Tibial artery (tissue), 4 donors: ENCODE data around the gene CLEC19A.
A peak's percentile ranks its signal among the peaks of the same experiment; 100 is the strongest.

Source experiments
- DNase-seq, 2 donors: peaks; one replicate each; pipeline ENCODE4 v3.0.0-alpha.2; 2019
- H3K27ac ChIP-seq, 2 donors: fragments of 200-600 bp; sonication (generic) in 1 of 2; 1 replicate in 1 of 2; 2 replicates in 1 of 2; pipeline ENCODE4 v1.5.1; 2018 to 2019; ENCODE audit warnings: mild to moderate bottlenecking in 1 of 2
- H3K27me3 ChIP-seq, 2 donors: fragments of 200-600 bp; sonication (generic) in 1 of 2; one replicate each; pipeline versions ENCODE4 v1.5.1 to v1.6.0; 2016 to 2019
- H3K36me3 ChIP-seq, 3 donors: fragments of 200-600 bp; sonication (generic) in 2 of 3; one replicate each; pipeline ENCODE4 v1.5.1; 2016 to 2019; ENCODE audit warnings: mild to moderate bottlenecking in 2 of 3
- H3K4me1 ChIP-seq, 4 donors: fragments of 200-600 bp; sonication (generic) in 2 of 4; 1 replicate in 3 of 4; 2 replicates in 1 of 4; pipeline ENCODE4 v1.5.1; 2016 to 2019
- H3K4me3 ChIP-seq, 2 donors: fragments of 200-600 bp; sonication (generic) in 1 of 2; 1 replicate in 1 of 2; 2 replicates in 1 of 2; pipeline ENCODE4 v1.5.1; 2018 to 2019; ENCODE audit warnings: mild to moderate bottlenecking in 2 of 2
- H3K9me3 ChIP-seq, 3 donors: fragments of 200-600 bp; sonication (generic) in 1 of 3; one replicate each; pipeline ENCODE4 v1.5.1; 2016 to 2019
- intact Hi-C: fragments of 100-400 bp; cut with DNase I; formaldehyde crosslinking; loops from one replicate; pipeline ENCODE4 v1.15.0; 2023; ENCODE audit warnings: low total_unique reads
- TF ChIP-seq, protein P1 (sequence below), 2 experiments: fragments of 200-600 bp in 1 of 2; fragments of 450-650 bp in 1 of 2; IDR thresholded peaks; one replicate each; pipeline ENCODE4 v1.5.1; 2017 to 2019; ENCODE audit warnings: antibody characterized with exemption in 2 of 2, mild to moderate bottlenecking in 1 of 2, moderate library complexity in 1 of 2

CLEC19A gene

DNA sequence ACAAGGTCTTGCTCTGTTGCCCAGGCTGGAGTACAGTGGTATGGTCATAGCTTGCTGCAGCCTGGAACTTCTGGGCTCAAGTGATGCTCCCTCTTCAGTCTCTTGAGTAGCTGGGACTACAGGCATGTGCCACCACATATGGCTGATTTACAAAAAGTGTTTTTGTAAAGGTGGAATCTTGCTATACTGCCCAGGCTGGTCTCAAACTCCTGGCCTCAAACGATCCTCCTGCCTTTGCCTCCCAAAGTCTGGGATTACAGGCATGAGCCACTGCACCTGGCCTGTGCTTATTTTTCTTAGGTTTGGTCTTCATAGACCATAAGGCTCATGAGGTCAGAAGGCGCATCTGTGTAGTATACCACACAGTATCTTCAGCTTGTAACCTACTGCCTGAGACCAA, 5.3 kb downstream of the CLEC19A start:
- no peaks in the 10 kb centered on the region for H3K36me3 ChIP-seq
- DNase-seq, result no peak
- H3K27me3 ChIP-seq, result peaks cover 0 to 2% of the 10 kb centered on the region in 2 donors
- TF ChIP-seq, protein P1, sequence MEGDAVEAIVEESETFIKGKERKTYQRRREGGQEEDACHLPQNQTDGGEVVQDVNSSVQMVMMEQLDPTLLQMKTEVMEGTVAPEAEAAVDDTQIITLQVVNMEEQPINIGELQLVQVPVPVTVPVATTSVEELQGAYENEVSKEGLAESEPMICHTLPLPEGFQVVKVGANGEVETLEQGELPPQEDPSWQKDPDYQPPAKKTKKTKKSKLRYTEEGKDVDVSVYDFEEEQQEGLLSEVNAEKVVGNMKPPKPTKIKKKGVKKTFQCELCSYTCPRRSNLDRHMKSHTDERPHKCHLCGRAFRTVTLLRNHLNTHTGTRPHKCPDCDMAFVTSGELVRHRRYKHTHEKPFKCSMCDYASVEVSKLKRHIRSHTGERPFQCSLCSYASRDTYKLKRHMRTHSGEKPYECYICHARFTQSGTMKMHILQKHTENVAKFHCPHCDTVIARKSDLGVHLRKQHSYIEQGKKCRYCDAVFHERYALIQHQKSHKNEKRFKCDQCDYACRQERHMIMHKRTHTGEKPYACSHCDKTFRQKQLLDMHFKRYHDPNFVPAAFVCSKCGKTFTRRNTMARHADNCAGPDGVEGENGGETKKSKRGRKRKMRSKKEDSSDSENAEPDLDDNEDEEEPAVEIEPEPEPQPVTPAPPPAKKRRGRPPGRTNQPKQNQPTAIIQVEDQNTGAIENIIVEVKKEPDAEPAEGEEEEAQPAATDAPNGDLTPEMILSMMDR (IDR thresholded peaks at IDR 0.05), result no peak
- H3K4me3 ChIP-seq, result no peak overlapping the region
- intact Hi-C loops, result no loop called here
- no peaks in the 10 kb centered on the region for H3K9me3 ChIP-seq
- H3K27ac ChIP-seq, result no peak overlapping the region
- no peaks in the 10 kb centered on the region for H3K4me1 ChIP-seq

DNA sequence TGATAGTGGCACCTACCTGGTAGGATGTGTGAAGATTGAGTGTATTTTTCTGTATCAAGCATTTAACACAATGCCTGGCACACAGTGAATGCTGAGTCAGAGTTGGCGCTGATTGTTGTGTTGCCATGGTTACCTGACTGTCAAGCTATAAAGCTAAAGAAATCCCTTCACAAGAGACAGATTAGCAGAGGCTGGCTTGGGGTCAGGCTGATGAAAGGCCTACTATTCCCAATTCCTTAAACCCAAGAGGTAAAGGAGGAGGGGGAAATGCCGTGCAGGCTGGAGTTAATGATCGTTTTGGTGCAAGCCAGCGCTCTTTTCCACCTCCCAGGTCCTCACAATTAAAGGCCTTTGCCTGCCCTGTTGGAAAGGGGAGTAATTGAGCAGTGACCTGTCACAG, 5.9 kb downstream of the CLEC19A start:
- Histone ChIP-seq H3K9me3 (no peaks in the 10 kb centered on the region), H3K27ac (no peak overlapping the region), H3K4me3 (no peak overlapping the region), H3K27me3 (peaks cover 0 to 3% of the 10 kb centered on the region in 2 donors), H3K36me3 (no peaks in the 10 kb centered on the region), H3K4me1 (no peaks in the 10 kb centered on the region)
- intact Hi-C loops, result no loop called here
- TF ChIP-seq, protein P1 (IDR thresholded peaks at IDR 0.05), result no peak
- DNase-seq, result no peak

DNA sequence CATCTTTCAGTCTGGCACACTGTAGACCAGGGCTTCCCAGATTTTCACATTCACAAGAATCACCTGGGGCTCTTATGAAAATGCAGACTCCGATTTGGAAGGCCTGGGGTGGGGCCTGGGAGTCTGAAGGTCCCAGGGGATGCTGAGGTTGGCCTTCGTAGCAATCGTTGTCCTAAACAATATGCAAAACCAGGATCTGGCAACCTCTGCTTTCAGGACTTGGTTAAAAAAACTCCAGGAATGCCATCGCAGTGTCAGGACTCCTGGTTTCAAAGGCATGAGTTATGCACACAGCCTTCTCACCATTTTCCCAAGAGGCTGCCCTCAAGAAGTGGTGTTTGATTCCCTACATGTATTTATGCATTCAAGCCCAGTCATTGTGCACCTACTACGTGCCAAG, 6.7 kb downstream of the CLEC19A start:
- intact Hi-C loops, result no loop called here
- peaks cover 0 to 3% of the 10 kb centered on the region in 2 donors for H3K27me3 ChIP-seq
- no peaks in the 10 kb centered on the region for H3K36me3 ChIP-seq
- no peak for DNase-seq
- H3K4me1 ChIP-seq, result no peaks in the 10 kb centered on the region
- no peak overlapping the region for H3K4me3 ChIP-seq
- H3K9me3 ChIP-seq, result no peaks in the 10 kb centered on the region
- TF ChIP-seq, protein P1 (IDR thresholded peaks at IDR 0.05), result no peak
- no peak overlapping the region for H3K27ac ChIP-seq

DNA sequence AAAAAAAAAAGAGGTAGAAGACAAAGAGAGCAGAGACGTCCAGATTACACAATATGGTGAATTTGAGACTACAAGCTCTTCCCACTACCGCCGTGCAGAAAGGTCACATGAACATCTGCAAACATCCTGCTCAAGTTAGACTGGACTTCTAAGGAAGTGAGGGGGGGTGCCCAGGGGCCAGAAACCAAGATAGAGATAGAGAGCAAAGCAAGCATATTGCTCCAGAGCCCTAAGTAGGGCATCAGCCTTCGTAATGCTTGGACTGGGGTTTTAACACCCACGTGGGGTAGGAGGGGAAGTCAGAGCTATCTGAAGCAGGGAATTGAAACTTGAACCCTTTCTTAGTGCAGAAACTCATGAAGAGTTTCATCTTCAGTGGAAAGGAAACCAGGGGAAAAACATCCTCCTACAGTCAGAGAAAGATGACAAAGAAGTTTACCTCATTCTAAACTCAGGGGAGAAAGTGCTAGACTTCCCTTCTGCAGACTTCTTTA, 8.7 kb downstream of the CLEC19A start:
- H3K27ac ChIP-seq, result no peak overlapping the region
- TF ChIP-seq, protein P1 (IDR thresholded peaks at IDR 0.05), result no peak
- H3K36me3 ChIP-seq, result no peaks in the 10 kb centered on the region

DNA sequence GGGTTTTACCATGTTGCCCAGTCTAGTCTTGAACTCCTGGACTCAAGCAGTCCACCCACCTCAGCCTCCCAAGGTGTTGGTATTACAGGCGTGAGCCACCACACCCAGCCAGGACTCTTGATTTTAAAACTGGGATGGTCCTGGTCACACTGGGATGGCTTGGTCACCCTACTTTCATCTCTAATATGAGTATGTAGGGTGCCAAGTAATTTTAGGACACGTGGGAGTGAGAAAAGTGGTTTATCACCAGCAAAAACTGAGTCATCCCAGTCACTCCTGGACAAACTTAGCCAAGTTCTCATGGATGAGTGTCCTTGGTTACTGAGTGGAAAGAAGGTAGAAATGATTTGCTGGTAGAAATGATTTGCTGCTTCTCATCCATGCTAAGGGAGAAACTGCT, 9.9 kb downstream of the CLEC19A start:
- intact Hi-C loops, result no loop called here
- no peak for DNase-seq
- H3K4me1 ChIP-seq, result no peaks in the 10 kb centered on the region

More for the DNA sequence above, 8.7 kb downstream of the CLEC19A start:
- Histone ChIP-seq H3K9me3 (no peaks in the 10 kb centered on the region), H3K4me3 (no peak overlapping the region), H3K4me1 (no peaks in the 10 kb centered on the region), H3K27me3 (peaks cover 0 to 3% of the 10 kb centered on the region in 2 donors)
- peak; percentile 73 to 81 for DNase-seq
- intact Hi-C loops, result no loop called here

More for the DNA sequence above, 9.9 kb downstream of the CLEC19A start:
- H3K27ac ChIP-seq, result no peak overlapping the region
- no peaks in the 10 kb centered on the region for H3K36me3 ChIP-seq
- H3K4me3 ChIP-seq, result no peak overlapping the region
- TF ChIP-seq, protein P1 (IDR thresholded peaks at IDR 0.05), result no peak
- H3K27me3 ChIP-seq, result peaks cover 0 to 3% of the 10 kb centered on the region in 2 donors
- H3K9me3 ChIP-seq, result no peaks in the 10 kb centered on the region
